HEK293 (cell line): ENCODE results near the gene MAP3K5.

Source experiments
- CTCF ChIA-PET: fragments of 350-600 bp; formaldehyde crosslinking; extraction: SDS; loops from one replicate; lab custom pipeline; 2021; ENCODE audit warnings: antibody characterized with exemption; lab: Yijun Ruan, JAX
- POLR2A ChIA-PET: fragments of 300-600 bp; formaldehyde crosslinking; extraction: SDS; loops from one replicate; lab custom pipeline; 2020; ENCODE audit warnings: antibody characterized with exemption, inconsistent platforms; lab: Yijun Ruan, JAX
- H3K27ac ChIP-seq: fragments of 200-500 bp; sonication (Bioruptor generic); 2 replicates; pipeline ENCODE4 v1.5.1; 2014; ENCODE audit warnings: low read depth, low read length, control low read depth, inconsistent platforms; ENCODE audit errors: extremely low read depth
- H3K36me3 ChIP-seq, 2 experiments: fragments of 200-500 bp in 1 of 2; sonication (Bioruptor generic) in 1 of 2; 1 replicate in 1 of 2; 2 replicates in 1 of 2; pipeline ENCODE4 v1.5.1; 2014 to 2017; ENCODE audit warnings: inconsistent platforms in 2 of 2, low read length in 2 of 2; ENCODE audit not compliant: control insufficient read depth in 2 of 2, insufficient read depth in 1 of 2
- H3K4me1 ChIP-seq: fragments of 200-500 bp; sonication (Bioruptor generic); 2 replicates; pipeline ENCODE4 v1.5.1; 2014; ENCODE audit warnings: mild to moderate bottlenecking, low read length, inconsistent platforms; ENCODE audit not compliant: control insufficient read depth, insufficient read depth
- H3K4me3 ChIP-seq: 2 replicates; pipeline ENCODE4 v1.5.1; 2011; ENCODE audit warnings: low read depth, mild to moderate bottlenecking, control low read depth, low read length, moderate library complexity
- H3K9me3 ChIP-seq: fragments of 200-500 bp; sonication (Bioruptor generic); 2 replicates; pipeline ENCODE4 v1.5.1; 2014; ENCODE audit warnings: low read depth, low read length, inconsistent platforms; ENCODE audit not compliant: control insufficient read depth, insufficient read depth
- BCL11B ChIP-seq: fragments of 450-650 bp; formaldehyde crosslinking; IDR thresholded peaks from 2 replicates; pipeline ENCODE4 v1.5.1; 2016; ENCODE audit warnings: low read depth, missing biosample characterization, missing genetic modification characterization
- GFI1B ChIP-seq: fragments of 450-650 bp; formaldehyde crosslinking; IDR thresholded peaks from 2 replicates; pipeline ENCODE4 v1.5.1; 2016; ENCODE audit warnings: missing biosample characterization, missing genetic modification characterization
- REPIN1 ChIP-seq: fragments of 450-650 bp; formaldehyde crosslinking; IDR thresholded peaks from 2 replicates; pipeline ENCODE4 v1.5.1; 2017; ENCODE audit warnings: missing biosample characterization, missing genetic modification characterization, low read depth
- TRIM28 ChIP-seq: IDR thresholded peaks from 2 replicates; pipeline ENCODE4 v1.6.1; 2011; ENCODE audit warnings: low read length, control low read depth, borderline replicate concordance
- ZBTB17 ChIP-seq: fragments of 450-650 bp; formaldehyde crosslinking; IDR thresholded peaks from 2 replicates; pipeline ENCODE4 v1.5.1; 2016; ENCODE audit warnings: missing biosample characterization, missing genetic modification characterization
- ZBTB21 ChIP-seq: fragments of 450-650 bp; formaldehyde crosslinking; IDR thresholded peaks from 2 replicates; pipeline ENCODE4 v1.5.1; 2017; ENCODE audit warnings: missing biosample characterization, missing genetic modification characterization
- ZEB2 ChIP-seq: fragments of 450-650 bp; formaldehyde crosslinking; IDR thresholded peaks from 2 replicates; pipeline ENCODE4 v1.5.1; 2016; ENCODE audit warnings: missing biosample characterization, missing genetic modification characterization
- ZIC2 ChIP-seq: fragments of 450-650 bp; formaldehyde crosslinking; IDR thresholded peaks from 2 replicates; pipeline ENCODE4 v1.5.1; 2016; ENCODE audit warnings: missing biosample characterization, missing genetic modification characterization
- ZNF112 ChIP-seq: fragments of 450-650 bp; formaldehyde crosslinking; IDR thresholded peaks from 2 replicates; pipeline ENCODE4 v1.5.0; 2017; ENCODE audit warnings: missing biosample characterization, missing genetic modification characterization
- ZNF133 ChIP-seq: fragments of 450-650 bp; formaldehyde crosslinking; IDR thresholded peaks from 2 replicates; pipeline ENCODE4 v1.5.1; 2016; ENCODE audit warnings: missing biosample characterization, missing genetic modification characterization
- ZNF138 ChIP-seq: fragments of 450-650 bp; formaldehyde crosslinking; IDR thresholded peaks from 2 replicates; pipeline ENCODE4 v1.5.1; 2016; ENCODE audit warnings: missing biosample characterization, missing genetic modification characterization, borderline replicate concordance
- ZNF221 ChIP-seq: fragments of 450-650 bp; formaldehyde crosslinking; IDR thresholded peaks from 2 replicates; pipeline ENCODE4 v1.5.1; 2017; ENCODE audit warnings: missing biosample characterization, missing genetic modification characterization, borderline replicate concordance
- ZNF24 ChIP-seq: fragments of 450-650 bp; formaldehyde crosslinking; IDR thresholded peaks from 2 replicates; pipeline ENCODE4 v1.5.1; 2016; ENCODE audit warnings: missing biosample characterization, missing genetic modification characterization
- ZNF324 ChIP-seq: fragments of 450-650 bp; formaldehyde crosslinking; IDR thresholded peaks from 2 replicates; pipeline ENCODE4 v1.5.1; 2016; ENCODE audit warnings: missing biosample characterization, missing genetic modification characterization
- ZNF621 ChIP-seq: fragments of 450-650 bp; formaldehyde crosslinking; IDR thresholded peaks from 2 replicates; pipeline ENCODE4 v1.5.1; 2017; ENCODE audit warnings: missing biosample characterization, missing genetic modification characterization
- ZNF658 ChIP-seq: fragments of 450-650 bp; formaldehyde crosslinking; IDR thresholded peaks from 2 replicates; pipeline ENCODE4; 2016; ENCODE audit warnings: missing biosample characterization, missing genetic modification characterization
- TF ChIP-seq, protein P1 (sequence below): IDR thresholded peaks from 2 replicates; pipeline ENCODE4 v1.6.1; 2011; ENCODE audit warnings: mild to moderate bottlenecking, low read depth, low read length, borderline replicate concordance
- TF ChIP-seq, protein P2 (sequence below): fragments of 450-650 bp; formaldehyde crosslinking; IDR thresholded peaks from 2 replicates; pipeline ENCODE4 v1.5.1; 2016; ENCODE audit warnings: missing biosample characterization, missing genetic modification characterization, borderline replicate concordance
- TF ChIP-seq, protein P3 (sequence below): fragments of 450-650 bp; formaldehyde crosslinking; IDR thresholded peaks from 2 replicates; pipeline ENCODE4 v1.5.1; 2016; ENCODE audit warnings: missing biosample characterization, missing genetic modification characterization
- TF ChIP-seq, protein P4 (sequence below): fragments of 450-650 bp; formaldehyde crosslinking; IDR thresholded peaks from 2 replicates; pipeline ENCODE4 v1.5.1; 2017; ENCODE audit warnings: missing biosample characterization, mild to moderate bottlenecking, missing genetic modification characterization, moderate library complexity
- TF ChIP-seq, protein P5 (sequence below): fragments of 450-650 bp; formaldehyde crosslinking; IDR thresholded peaks from 2 replicates; pipeline ENCODE4 v1.5.1; 2016; ENCODE audit warnings: missing biosample characterization, missing genetic modification characterization

MAP3K5 gene

DNA sequence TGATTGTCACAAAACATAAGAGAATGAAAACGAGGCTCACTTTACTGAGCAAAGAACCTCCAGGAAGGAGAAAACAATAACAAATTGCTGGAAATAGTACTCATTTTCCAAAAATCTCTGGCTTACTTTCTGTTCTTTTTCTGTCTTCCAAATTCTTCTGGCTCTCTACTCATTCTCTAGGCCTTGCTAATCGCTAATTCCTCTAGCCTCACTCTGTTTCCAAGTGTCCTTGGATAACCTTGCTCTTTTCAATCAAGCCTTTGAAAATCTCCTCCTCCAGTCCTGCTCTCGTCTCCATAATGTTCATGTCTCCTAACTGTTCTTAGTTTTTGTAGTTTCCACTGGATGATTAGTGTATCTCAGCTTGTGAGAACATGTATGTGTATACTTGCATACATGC is 145.9 kb downstream of the MAP3K5 start:
- Histone ChIP-seq H3K4me1 (no peaks in the 10 kb centered on the region), H3K9me3 (no peaks in the 10 kb centered on the region), H3K36me3 (no peaks in the 10 kb centered on the region), H3K4me3 (no peak overlapping the region), H3K27ac (no peak overlapping the region)
- ChIA-PET CTCF (interaction anchor here (1.1 to 13.7 kb wide), 4 partner anchors 13 to 143 kb away, joined by 3 to 366 read pairs (median 18); partner anchors contain the start of gene MAP3K5), POLR2A (interaction anchor here (0.9 kb wide), 1 partner anchor 146 kb away, joined by 3 read pairs; the partner anchor contains the start of gene MAP3K5)
- TF ChIP-seq, protein P1, sequence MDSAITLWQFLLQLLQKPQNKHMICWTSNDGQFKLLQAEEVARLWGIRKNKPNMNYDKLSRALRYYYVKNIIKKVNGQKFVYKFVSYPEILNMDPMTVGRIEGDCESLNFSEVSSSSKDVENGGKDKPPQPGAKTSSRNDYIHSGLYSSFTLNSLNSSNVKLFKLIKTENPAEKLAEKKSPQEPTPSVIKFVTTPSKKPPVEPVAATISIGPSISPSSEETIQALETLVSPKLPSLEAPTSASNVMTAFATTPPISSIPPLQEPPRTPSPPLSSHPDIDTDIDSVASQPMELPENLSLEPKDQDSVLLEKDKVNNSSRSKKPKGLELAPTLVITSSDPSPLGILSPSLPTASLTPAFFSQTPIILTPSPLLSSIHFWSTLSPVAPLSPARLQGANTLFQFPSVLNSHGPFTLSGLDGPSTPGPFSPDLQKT = no peak
- TF ChIP-seq ZBTB17 (tag by site-specific recombination) = peak; percentile 68; the same call in 1 of the 2 replicates

DNA sequence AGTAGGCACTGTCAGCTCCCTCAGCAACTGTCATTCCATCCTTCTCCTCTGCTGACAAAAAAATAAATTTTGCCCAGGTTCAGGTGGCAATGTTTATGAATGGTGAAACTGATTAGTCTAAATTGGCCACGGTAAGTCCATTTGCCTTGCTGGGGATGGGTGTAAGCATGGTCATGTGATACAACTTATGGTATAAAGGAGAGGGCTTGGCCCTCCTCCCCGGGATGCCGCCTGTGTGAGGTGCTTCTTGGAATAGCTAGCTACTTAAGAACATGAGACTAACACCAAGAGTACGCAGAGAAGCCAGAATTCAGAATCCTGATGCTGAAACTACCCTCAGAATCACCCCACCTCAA is 147.7 kb downstream of the MAP3K5 start:
- TF ChIP-seq, protein P2, sequence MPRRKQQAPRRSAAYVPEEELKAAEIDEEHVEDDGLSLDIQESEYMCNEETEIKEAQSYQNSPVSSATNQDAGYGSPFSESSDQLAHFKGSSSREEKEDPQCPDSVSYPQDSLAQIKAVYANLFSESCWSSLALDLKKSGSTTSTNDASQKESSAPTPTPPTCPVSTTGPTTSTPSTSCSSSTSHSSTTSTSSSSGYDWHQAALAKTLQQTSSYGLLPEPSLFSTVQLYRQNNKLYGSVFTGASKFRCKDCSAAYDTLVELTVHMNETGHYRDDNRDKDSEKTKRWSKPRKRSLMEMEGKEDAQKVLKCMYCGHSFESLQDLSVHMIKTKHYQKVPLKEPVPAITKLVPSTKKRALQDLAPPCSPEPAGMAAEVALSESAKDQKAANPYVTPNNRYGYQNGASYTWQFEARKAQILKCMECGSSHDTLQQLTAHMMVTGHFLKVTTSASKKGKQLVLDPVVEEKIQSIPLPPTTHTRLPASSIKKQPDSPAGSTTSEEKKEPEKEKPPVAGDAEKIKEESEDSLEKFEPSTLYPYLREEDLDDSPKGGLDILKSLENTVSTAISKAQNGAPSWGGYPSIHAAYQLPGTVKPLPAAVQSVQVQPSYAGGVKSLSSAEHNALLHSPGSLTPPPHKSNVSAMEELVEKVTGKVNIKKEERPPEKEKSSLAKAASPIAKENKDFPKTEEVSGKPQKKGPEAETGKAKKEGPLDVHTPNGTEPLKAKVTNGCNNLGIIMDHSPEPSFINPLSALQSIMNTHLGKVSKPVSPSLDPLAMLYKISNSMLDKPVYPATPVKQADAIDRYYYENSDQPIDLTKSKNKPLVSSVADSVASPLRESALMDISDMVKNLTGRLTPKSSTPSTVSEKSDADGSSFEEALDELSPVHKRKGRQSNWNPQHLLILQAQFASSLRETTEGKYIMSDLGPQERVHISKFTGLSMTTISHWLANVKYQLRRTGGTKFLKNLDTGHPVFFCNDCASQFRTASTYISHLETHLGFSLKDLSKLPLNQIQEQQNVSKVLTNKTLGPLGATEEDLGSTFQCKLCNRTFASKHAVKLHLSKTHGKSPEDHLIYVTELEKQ (tag by site-specific recombination) = no peak
- TF ChIP-seq TRIM28 (0 out of 2 replicates have a peak, but pooled peaks have one; percentile 47), ZNF133 (tag by site-specific recombination) (peak; percentile 31; the same call in 1 of the 2 replicates)
- TF ChIP-seq, all 188 proteins: peak for 2
- Histone ChIP-seq H3K9me3 (no peaks in the 10 kb centered on the region), H3K27ac (no peak overlapping the region), H3K4me1 (no peaks in the 10 kb centered on the region), H3K4me3 (no peak overlapping the region), H3K36me3 (no peaks in the 10 kb centered on the region)
- ChIA-PET POLR2A (interaction anchor here (0.6 to 3.2 kb wide), 4 partner anchors 34 to 178 kb away, joined by 4 to 85 read pairs (median 4); partner anchors contain the start of genes MAP3K5 and PEX7), CTCF (interaction anchor here (0.6 to 13.7 kb wide), 68 partner anchors 9 to 1063 kb away, joined by 3 to 366 read pairs (median 4); partner anchors contain the start of gene MAP3K5)

DNA sequence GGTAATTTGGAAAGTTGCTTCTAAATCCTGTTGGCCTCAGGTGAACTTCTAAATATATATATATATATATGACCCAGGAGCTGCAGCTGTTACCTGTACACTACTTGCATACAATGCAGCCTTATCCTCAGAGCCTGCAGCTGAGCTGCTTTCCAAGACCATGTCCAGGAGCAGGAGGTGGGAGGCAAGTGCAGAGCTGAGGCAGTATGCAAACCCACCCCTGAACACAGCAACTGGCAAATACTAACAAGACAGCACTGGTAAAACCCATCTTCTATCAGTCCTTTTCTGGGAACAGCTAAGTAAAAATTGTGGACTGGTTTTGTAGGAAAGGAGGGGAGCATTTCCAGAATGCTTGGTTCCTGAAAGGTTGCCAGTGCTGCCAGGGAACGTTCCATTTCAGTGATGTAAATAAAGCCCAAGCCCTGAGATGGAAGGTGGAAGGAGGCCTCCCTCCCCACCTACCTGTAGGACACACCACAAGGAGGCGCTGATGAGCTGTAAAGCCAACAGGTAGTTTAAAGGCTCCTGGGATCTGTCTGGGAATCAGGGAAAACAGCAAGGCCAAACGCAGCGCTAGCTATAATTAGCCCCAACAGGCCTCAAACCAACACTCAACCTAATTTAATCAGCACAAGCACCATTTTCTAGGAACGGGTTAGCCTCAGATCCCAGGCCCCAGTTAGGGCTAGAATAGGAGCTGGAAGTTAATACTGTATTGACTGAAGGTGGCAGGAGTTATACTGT is 148.3 kb downstream of the MAP3K5 start:
- H3K27ac ChIP-seq = no peak overlapping the region
- H3K4me1 ChIP-seq = no peaks in the 10 kb centered on the region
- H3K36me3 ChIP-seq = no peaks in the 10 kb centered on the region
- ChIA-PET CTCF (interaction anchor here (0.5 to 13.7 kb wide), 77 partner anchors 9 to 1064 kb away, joined by 3 to 366 read pairs (median 4); partner anchors contain the start of gene MAP3K5), POLR2A (interaction anchor here (0.6 to 3.2 kb wide), 5 partner anchors 11 to 179 kb away, joined by 3 to 85 read pairs (median 4); partner anchors contain the start of genes MAP3K5 and PEX7)
- H3K9me3 ChIP-seq = no peaks in the 10 kb centered on the region
- H3K4me3 ChIP-seq = no peak overlapping the region
- no peak for TF ChIP-seq ZNF621 (tag by site-specific recombination)
- no peak for TF ChIP-seq ZNF112 (tag by site-specific recombination)
- TF ChIP-seq, protein P3, sequence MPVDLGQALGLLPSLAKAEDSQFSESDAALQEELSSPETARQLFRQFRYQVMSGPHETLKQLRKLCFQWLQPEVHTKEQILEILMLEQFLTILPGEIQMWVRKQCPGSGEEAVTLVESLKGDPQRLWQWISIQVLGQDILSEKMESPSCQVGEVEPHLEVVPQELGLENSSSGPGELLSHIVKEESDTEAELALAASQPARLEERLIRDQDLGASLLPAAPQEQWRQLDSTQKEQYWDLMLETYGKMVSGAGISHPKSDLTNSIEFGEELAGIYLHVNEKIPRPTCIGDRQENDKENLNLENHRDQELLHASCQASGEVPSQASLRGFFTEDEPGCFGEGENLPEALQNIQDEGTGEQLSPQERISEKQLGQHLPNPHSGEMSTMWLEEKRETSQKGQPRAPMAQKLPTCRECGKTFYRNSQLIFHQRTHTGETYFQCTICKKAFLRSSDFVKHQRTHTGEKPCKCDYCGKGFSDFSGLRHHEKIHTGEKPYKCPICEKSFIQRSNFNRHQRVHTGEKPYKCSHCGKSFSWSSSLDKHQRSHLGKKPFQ (tag by site-specific recombination) = no peak
- peak; percentile 88 for TF ChIP-seq ZEB2 (tag by site-specific recombination)
- TF ChIP-seq, protein P4, sequence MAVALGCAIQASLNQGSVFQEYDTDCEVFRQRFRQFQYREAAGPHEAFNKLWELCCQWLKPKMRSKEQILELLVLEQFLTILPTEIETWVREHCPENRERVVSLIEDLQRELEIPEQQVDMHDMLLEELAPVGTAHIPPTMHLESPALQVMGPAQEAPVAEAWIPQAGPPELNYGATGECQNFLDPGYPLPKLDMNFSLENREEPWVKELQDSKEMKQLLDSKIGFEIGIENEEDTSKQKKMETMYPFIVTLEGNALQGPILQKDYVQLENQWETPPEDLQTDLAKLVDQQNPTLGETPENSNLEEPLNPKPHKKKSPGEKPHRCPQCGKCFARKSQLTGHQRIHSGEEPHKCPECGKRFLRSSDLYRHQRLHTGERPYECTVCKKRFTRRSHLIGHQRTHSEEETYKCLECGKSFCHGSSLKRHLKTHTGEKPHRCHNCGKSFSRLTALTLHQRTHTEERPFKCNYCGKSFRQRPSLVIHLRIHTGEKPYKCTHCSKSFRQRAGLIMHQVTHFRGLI = no peak
- no peak for TF ChIP-seq ZNF138
- no peak for TF ChIP-seq ZNF658 (tag by site-specific recombination)
- TF ChIP-seq, protein P5, sequence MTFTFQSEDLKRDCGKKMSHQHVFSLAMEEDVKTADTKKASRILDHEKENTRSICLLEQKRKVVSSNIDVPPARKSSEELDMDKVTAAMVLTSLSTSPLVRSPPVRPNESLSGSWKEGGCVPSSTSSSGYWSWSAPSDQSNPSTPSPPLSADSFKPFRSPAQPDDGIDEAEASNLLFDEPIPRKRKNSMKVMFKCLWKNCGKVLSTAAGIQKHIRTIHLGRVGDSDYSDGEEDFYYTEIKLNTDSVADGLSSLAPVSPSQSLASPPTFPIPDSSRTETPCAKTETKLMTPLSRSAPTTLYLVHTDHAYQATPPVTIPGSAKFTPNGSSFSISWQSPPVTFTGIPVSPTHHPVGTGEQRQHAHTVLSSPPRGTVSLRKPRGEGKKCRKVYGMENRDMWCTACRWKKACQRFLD (tag by site-specific recombination) = no peak
- TF ChIP-seq ZNF324 (tag by site-specific recombination) = no peak
- no peak for TF ChIP-seq ZIC2 (tag by site-specific recombination)
- no peak for TF ChIP-seq REPIN1 (tag by site-specific recombination)
- TF ChIP-seq BCL11B (tag by site-specific recombination) = no peak
- TF ChIP-seq ZNF221 (tag by site-specific recombination) = no peak
- no peak for TF ChIP-seq ZBTB21
- no peak; the same call in 1 of the 2 replicates for TF ChIP-seq ZNF24
- no peak for TF ChIP-seq GFI1B (tag by site-specific recombination)
